NCI-H510A treated with DMSO at 0.1 percent for 48 hours (cell line): ENCODE results near the gene DNAJA2.
"Not testable (repeated sequence)": the region's sequence is repeated elsewhere in the genome, so short reads cannot be mapped to it uniquely, and the experiment has no call there.

Experiments used
- DNase-seq: peaks from one replicate; lab custom pipeline; 2025; lab: John Stamatoyannopoulos, UW

Gene DNAJA2

DNA sequence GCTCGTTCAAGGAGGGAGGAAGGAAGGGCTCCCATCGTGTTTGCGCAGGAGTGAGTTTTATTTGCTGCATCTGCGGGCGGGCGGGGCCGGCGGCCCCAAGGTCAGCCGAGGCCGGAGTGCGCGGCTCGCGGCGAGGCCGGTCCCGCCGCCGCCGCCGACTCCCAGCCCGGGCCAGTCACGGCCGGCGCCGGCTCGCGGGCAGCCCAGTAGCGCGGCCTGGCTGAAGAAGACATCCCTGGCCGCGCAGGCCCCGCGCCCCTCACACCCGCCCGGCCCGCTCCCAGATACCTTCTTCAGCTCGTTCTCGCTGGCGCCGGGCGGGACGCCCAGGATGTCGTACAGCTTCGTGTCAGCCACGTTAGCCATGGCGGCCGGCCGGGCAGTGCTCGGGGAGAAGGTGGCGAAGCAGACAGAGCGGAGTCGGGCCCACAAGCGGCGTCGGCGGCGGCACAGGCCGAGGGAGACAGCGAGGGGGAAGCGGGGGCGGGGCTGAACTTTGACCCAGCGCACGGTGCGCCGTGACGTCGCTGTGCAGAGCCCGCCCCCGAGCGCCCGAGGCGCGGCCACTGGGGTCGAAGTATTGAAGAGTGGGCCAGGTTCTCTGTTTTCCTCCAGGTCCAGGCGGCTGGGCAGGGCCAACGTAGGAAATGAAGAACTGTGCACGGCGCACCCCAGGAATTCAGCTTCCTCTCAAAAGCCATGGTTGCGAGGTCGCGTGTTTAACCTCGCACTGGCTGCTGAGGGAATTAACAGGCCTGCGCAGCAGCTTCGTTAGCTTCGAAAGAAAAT, at the start of gene DNAJA2:
Gene DNAJA2, minus strand, starts transcription at position 468 of the 789 bp plus-strand sequence. Its CDS starts 102 bp downstream, at position 366.
- DNase-seq, result peak; percentile 90

DNA sequence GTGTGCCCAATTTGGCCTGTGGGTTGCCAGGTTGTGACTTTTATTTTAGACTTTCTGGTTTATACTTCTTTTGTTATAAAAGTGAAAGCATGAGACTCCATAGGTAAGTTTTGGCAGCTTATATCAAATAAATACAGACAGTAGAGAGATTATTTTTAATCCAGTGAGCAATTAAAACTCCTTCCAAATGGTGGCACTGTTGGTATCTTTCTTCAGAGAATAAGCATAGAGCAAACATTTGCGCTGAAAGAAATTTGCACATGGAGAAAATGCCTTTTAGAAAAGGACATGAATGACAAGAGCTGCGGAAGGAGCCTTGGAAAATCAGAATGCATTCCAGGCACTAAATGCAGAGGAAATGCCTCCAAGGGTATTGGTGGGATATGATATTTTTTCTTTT, 46.1 kb upstream of the DNAJA2 start:
- peak; percentile 3 for DNase-seq

DNA sequence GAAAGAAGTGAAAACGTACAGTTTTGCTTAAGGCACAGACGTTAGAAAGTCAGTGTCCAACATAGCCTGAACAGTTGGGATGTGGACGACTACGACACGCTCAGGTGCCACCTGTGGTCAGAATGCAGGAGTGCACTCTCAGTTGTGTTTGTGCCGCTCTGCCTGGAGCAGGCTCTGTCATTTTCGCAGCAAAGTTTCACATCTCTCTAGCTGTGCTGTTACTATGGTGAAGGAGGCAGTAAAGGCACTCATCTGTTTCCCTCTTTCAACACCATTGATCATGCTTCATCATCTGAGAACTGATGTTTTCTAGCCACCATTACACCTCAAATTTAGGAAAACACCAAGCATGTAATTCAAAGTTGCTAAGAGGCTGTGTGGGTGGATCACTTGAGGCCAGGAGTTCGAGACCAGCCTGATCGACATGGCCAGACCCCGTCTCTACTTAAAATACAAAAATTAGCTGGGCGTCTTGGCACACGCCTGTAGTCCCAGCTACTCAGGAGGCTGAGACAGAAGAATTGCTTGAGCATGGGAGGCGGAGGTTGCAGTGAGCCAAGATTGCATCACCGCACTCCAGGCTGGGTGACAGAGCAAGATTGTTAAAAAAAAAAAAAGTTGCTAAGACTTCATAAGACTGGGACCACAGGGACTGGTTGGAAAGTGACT, 44.9 kb upstream of the DNAJA2 start:
- DNase-seq, result peak; percentile 68

DNA sequence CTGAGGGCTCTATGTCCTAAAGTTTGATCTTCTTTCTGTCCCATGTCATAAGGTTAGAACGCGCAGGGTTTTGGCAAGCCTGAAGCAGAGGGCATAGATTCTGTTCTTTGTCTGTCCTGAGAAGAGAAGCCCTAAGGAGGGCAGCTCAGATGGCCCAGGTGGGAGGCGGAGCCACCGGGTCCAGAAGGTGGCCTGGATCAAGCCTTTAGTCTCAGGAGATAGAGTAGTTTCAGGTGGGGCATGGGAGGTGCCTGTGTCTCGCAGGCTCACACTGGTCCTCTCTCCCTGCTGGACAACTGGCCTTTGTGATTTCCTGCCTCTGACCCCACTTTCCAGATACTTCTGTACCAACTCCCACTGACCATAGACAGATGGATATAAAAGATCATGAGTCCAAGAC, 44.2 kb upstream of the DNAJA2 start:
- DNase-seq, result no peak

DNA sequence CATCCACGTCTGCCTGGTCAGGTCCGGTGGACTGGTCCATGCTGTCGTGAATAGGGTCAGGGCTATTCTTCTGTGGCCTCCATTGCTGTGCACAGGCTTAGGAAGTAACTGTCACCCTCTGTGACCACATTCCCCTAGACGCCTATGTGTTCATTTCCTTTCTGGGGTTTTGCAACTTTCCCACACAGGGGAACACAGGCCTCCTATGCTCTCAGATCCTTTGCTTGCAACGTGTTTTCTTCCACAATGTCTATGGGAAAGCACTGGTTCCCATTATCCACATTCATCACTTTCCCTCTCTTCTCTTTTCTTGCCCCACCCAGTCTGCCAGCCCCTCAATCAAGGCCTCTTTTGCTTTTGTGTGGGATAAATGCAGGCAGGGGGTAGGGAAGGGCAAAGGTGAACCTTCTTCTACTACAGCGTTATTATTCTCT, 43.2 kb upstream of the DNAJA2 start:
- no peak for DNase-seq

DNA sequence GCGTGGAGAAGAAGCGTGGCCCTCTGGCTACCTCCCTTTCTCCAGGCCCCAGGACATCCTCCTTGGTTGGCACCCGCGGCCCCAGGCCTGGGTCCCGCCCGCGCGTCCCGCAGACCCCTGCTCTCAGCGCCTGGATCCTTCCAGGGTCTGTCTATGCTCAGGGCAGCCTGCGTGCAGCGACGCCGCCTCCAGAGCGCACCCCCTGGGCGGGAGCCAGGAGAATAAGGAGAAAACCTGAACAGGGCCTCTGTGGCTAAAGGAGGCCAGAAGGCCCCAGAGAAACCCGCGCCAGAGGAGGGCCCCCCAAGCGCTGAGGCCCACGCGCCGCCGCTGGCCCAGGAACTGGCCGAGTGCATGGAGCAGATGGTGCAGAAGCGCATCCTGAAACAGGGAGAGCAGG, 40.4 kb upstream of the DNAJA2 start:
- DNase-seq, result no peak

DNA sequence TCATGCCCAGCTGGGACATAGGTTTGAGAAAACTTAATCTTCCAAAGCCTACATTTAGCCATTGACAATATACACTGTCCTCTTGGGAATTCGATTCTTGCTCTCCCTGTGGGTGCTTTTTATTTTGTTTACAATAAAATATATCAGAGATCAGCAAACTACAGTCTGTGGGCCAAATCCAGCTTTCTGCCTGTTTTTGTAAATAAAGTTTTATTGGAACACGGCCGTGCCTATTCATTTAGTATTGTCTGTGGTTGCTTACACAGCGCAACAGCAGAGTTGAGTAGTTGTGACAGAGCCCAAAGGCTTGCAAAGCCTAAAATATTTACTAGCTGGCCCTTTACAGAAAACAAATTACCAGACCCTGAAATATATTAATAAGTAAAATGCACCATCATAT, 39.7 kb upstream of the DNAJA2 start:
- no peak for DNase-seq

DNA sequence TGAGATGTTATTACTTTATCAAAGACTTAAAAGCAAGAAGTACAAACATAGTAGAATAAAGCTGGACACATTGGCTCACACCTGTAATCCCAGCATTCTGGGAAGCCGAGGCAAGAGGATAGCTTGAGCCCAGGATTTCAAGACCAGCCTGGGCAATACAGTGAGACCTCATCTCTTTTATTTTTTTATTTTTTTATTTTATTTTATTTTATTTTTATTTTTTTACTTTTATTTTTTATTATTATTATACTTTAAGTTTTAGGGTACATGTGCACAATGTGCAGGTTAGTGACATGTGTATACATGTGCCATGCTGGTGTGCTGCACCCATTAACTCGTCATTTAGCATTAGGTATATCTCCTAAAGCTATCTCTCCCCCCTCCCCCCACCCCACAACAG, 37.3 kb upstream of the DNAJA2 start:
- not testable (repeated sequence) for DNase-seq

DNA sequence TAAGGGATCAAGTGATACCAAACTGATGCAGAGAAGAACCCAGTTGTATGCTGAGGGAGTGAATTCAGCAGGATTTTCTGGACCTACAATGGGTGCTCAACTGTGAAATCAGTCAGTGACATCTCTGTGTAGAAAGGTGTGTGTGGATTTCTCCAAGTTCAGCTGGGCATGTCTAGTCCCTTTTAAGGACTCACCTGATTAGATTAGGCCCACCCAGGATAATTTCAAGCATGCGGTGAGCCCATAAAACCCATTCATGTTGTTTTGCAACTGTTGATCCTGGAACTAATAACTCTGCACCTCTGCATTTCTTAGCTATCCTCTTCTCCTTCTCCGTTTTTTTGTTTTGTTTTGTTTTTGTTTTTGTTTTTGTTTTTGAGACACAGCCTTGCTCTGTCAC, 35.1 kb upstream of the DNAJA2 start:
- DNase-seq, result no peak

DNA sequence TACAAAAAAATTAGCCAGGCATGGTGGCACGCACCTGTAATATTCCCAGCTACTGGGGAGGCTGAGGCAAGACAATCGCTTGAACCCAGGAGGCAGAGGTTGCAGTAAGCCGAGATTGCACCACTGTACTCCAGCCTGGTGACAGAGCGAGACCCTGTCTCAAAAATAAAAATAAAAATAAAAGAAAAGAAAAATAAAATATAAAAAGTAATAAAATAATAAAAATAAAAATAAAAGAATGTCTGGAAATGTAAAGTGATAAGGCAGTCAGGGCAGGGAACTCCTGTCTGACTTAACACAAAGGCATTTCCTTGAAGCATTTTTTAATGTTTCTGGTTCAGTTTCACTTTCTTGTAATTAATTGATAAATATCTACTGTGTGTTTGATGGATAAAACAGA, 34.7 kb upstream of the DNAJA2 start:
- no peak for DNase-seq

DNA sequence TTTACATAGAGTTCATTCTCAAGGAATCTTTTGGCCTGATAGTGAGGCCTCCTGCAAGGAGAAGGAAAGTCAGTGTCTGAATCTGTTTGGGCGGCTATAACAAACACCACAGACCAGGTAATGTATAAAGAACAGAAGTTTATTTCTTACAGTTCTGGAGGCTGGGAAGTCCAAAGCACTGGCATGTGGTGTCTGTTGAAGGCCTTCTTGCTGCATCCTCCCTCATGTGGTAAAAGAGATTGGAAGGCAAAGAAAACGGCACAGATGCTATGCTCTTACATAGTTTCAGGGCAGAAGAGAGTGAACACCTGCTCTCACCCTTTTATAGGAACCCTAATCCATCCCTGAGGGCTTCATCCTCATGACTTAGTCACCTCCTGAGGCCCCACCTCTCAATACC, 31.2 kb upstream of the DNAJA2 start:
- DNase-seq, result no peak

DNA sequence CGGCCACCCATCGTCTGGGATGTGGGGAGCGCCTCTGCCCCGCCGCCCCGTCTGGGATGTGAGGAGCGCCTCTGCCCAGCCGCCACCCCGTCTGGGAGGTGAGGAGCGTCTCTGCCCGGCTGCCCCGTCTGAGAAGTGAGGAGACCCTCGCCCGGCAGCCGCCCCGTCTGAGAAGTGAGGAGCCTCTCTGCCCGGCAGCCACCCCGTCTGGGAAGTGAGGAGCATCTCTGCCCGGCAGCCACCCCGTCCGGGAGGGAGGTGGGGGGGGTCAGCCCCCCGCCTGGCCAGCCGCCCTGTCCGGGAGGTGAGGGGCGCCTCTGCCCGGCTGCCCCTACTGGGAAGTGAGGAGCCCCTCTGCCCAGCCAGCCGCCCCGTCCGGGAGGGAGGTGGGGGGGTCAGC, 26.6 kb upstream of the DNAJA2 start:
- not testable (repeated sequence) for DNase-seq

DNA sequence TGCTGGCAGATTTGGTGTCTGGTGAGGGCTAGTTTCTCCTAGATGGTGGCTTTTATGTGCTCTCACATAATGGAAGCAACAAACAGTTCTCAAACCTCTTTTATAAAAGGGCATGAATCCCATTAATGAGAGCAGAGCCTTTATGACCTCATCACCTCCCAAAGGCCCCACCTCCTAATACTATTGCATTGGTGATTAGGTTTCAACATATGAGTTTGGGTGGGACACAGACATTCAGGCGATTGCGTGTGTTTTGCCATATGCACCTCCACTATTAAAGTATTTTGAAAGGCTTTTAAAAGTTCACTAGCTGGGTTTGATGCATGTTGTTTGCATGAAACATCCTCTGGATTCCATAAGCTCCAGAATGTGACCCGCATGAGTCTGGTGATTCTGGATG, 24.4 kb upstream of the DNAJA2 start:
- DNase-seq, result no peak

DNA sequence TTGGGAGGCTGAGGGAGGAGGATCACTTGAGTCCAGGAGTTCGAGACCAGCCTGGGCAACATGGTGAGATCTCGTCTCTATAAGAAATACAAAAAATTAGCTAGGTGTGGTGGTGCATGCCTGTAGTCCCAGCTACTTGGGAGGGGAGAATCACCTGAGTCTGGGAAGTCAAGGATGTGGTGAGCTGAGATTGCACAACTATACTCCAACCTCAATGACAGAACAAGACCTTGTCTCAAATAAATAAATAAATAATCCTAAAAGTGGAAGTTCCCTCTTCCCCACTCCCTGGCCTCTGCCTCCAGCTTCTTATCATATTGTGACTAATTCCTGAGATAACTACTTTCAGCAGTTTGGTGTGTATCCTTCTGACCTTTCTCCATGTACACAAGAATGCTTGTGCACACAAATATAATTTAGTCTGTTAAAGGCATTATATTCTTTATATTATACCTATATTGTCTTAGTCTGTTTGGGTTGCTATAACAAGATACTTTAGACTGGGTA, 23.5 kb upstream of the DNAJA2 start:
- DNase-seq, result no peak

DNA sequence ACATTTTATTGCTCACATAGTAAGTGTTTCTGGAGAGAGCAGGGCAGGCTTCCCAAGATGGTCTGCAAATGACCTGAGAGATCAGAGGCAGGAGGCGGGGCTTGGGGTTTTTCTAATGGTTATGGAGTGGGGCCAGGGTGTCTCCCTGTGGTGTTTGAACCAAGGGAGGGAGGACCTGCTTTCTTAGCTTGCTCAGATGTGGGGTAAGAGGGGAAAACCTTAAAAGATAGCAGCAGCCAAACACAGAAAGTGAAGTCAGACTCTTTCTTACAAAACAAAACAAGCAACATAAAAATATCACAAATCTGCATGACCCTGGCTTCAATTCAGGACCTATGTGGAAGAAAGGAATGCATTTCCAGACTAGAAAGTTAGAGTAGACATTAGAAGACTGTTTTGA, 22.9 kb upstream of the DNAJA2 start:
- no peak for DNase-seq

DNA sequence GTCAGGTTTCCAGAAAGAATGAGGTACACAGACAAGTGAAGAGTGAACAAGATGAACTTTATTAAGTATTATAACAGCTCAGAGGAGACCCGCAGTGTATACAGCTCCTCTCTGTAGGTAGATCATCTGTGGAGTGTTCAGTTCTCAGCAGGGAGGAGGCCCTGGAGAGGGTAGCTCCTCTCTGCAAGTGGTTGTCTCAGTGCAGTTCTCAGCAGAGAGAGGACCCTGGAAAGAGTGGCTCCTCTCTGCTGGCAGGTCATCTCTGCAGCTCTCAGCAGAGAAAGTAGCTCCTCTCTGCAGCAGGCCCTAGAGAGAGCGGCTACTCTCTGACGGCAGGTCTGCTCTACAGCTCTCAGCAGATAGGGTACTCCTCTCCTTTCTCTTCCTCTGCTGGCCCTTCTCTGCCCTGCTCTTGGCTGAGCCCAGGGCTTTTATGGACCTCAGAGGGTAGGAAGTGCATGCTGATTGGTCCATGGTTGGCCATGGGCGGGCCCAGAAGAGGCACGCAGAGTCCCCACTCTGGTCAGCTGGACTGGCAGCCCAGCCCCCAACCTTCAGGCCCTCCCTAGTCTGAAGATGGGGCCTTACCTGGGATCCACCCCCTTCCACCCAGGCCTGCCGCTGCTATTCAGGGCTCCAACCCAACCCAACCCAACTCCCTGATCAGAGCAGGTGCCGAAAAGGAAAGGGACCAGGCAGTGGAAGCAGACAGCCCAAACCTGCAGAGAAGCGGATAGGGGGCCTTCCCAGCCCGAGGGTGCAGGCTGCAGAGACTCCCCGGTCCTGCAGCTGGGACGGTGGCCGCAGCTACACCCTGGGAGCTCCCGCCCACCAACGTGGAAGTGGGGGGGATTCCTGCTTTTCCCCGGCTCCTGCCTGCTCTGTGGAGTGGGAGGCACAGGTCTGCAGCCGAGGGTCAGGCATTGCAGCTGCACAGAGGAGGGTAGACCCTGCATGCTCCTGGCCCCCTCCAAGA, 18.5 kb upstream of the DNAJA2 start:
- DNase-seq, result no peak

DNA sequence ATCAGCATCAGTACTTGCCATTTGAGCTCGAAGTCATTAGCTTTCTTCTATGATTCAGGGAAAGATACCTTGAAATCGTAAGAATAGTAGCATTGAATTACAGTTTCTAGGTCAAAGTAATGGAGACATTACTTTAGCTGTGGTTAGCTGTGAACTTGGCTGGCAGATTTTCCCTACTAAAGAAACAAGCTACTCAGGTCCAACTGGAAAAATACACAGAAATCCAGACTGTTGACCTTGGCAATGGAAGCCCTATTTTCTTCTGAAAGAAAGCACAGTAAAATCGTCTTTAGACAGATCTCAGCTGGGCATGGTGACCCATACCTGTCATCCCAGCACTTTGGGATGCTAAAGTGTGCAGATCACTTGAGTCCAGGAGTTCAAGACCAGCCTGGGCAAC, 13.4 kb upstream of the DNAJA2 start:
- no peak for DNase-seq

DNA sequence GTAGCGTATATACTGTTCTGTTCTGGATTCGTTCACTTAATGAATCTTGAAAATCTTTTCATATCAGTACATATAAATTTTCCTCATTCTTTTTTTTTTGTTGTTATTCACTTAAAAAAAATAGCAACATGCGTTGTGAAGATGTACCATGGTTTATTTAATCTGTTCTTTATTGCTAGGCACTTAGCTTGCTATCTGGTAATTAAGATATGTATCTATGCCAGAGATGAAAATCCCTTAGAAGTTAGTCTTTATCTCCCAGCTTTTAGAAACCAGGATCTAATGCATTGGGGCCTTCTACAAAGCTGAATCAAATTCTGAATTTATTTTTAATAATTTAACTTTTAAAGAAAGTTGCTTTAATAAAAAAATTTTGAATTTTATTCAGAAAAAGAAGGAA, 13.0 kb upstream of the DNAJA2 start:
- no peak for DNase-seq

DNA sequence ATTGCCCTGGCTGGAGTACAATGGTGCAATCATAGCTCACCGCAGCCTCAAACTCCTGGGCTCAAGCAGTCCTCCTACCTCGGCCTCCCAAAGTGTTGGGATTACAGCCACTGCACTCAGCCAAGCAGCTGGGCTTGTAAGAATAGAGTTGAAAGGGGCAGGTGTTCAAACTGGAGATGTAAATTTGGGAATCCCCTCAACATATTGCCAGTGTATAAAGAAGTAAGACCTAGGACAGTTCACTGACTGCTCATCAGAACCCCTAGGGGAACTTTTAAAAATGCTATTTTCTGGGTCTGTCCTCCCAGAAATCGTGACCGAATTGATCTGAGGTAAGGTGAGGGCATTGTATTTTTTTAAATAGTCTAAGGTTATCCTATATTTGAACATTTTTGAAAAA, 8.9 kb upstream of the DNAJA2 start:
- no peak for DNase-seq

DNA sequence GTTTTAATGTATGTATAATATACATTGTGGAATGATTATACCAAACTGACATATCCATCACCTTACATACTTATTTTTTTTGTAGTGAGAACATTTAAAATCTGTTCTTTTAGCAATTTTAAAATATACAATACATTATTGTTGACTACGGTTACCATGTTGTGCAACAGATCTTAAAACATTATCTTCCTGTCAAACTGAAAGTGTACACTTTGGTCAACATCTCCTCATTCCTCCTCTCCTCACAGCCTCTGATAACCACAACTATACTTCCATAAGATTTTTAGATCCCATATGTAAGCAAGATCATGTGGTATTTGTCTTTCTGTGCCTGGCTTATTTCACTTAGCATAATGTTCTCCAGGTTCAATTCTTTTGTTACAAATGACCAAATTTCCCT, 7.5 kb upstream of the DNAJA2 start:
- no peak for DNase-seq

DNA sequence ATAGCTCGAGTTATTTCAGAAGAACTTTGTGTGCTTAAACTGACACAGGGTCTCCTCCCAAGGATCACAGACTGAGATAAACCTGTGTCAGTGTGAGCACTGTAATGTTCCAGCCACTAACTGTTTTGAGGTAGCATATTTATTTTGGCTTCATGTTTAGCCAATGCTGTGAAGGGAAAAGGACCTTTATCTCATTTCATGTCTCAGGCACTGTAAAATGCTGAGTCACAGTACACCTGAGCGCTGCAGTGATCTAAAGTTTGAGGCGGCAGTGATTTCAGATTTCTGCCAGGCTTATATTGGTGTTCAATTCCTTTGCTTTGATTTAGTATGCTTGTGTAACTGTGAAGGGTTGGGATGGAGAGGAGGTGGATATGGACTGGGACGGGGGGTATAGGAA, 3.1 kb upstream of the DNAJA2 start:
- no peak for DNase-seq

DNA sequence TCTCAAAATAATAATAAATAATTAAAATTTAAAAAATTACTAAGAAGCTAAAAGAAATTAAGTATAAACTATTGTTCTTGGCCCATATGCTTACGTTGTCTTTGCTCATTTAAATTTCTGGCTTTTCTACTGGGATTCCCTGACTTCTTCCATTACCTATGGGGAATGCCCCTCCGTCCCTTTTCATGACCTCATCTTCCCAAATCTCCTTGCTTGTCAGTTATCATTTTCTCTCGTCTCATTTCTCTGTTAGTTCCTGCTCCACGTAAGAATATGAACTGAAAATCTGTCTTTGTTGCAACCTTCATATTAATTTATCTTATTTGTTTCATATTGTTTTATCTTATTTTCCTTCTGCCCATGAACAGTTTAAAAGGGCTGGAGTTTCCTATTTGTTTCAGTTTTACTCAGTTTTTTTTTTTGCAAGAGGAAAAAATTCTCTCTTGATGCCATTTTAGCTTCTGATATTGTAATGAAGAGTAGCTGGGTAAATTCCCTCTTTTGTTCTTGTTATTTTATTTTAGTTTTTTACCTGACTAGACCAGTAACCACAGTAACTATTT, 2.5 kb upstream of the DNAJA2 start:
- DNase-seq, result no peak
